ENCODE data around the gene TNFSF10.

DNA sequence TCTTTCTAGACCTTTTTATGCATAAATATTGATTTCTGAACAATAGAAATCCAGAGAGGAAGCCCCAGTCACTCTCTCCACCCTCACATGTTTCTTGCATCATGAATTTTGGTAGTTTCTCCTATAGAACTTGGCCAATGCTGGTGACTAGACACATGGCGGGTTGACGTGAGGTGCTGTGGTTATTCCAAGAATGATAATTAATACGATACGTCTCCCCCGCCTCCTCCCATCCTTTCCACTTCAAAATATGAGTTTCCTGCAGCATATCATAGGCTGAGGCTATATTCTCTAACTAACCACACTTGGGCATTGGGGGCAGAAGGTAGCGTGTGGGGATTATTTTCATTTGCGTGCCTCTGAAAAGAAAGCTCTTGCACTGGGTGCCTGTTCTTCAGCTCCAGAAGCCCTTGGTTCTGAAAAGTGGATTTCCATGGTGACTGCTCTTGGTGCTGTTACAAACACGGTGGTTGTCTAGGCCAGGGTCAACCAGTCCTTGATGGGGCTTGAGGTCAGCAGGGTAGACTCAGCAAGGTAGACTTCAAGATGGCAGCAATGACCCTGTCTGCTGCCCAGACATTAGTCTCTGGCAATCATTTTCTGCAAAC lies 5.3 kb downstream of the TNFSF10 start:
- no peak for TF ChIP-seq CTCF (IDR thresholded peaks at IDR 0.05)
- no peak for TF ChIP-seq JUNB (IDR thresholded peaks at IDR 0.05)
- TF ChIP-seq REST (IDR thresholded peaks at IDR 0.05), result no peak
- TF ChIP-seq ZSCAN20 (CRISPR knock-in tag; IDR thresholded peaks at IDR 0.05), result no peak
- no peak for TF ChIP-seq MAFK (IDR thresholded peaks at IDR 0.05; ENCODE audit: partially characterized antibody)
- no peak for TF ChIP-seq NFE2L2 (conservative IDR thresholded peaks at IDR 0.05; ENCODE audit: low read length)
- TF ChIP-seq EP300 (IDR thresholded peaks at IDR 0.05), result no peak
- TF ChIP-seq FOSB (CRISPR knock-in tag; IDR thresholded peaks at IDR 0.05), result no peak
- no peak for TF ChIP-seq RFX5 (IDR thresholded peaks at IDR 0.05)

All from A549 (cell line).